Astrocyte (in vitro differentiated cells and primary cell): Measurements from ENCODE around the gene RLBP1. TPM values are rescaled to one million over a fixed set of nuclear protein-coding genes. Genes with fewer than 3 reads are reported as not detected.

Experiments
- DNase-seq: peaks from one replicate; pipeline ENCODE4 v3.0.0-alpha.2; 2010; ENCODE audit warnings: low read depth
- FAIRE-seq: peaks from 2 replicates; lab custom pipeline; 2011; peaks lifted over from hg19 to GRCh38; lab: Jason Lieb, UNC
- H2AFZ ChIP-seq: 2 replicates; pipeline ENCODE4 v1.6.0; 2012; ENCODE audit warnings: low read depth, low read length, inconsistent platforms
- H3K27ac ChIP-seq: 2 replicates; pipeline ENCODE4 v1.5.1; 2011; ENCODE audit warnings: low read depth, low read length, inconsistent platforms
- H3K27me3 ChIP-seq: 2 replicates; pipeline ENCODE4 v1.6.0; 2011; ENCODE audit warnings: low read length, inconsistent platforms; ENCODE audit not compliant: insufficient read depth
- H3K36me3 ChIP-seq: 2 replicates; pipeline ENCODE4 v1.5.1; 2011; ENCODE audit warnings: low read length, inconsistent platforms; ENCODE audit not compliant: insufficient read depth
- H3K4me1 ChIP-seq: 2 replicates; pipeline ENCODE4 v1.5.1; 2011; ENCODE audit warnings: low read length, inconsistent platforms; ENCODE audit not compliant: insufficient read depth
- H3K4me2 ChIP-seq: 2 replicates; pipeline ENCODE4 v1.6.0; 2012; ENCODE audit warnings: low read length, inconsistent platforms
- H3K4me3 ChIP-seq: 2 replicates; pipeline ENCODE4 v1.5.1; 2011; ENCODE audit warnings: low read depth, mild to moderate bottlenecking, low read length, inconsistent platforms; ENCODE audit not compliant: insufficient read depth
- H3K79me2 ChIP-seq: 2 replicates; pipeline ENCODE4 v1.6.0; 2012; ENCODE audit warnings: mild to moderate bottlenecking, low read length, inconsistent platforms; ENCODE audit not compliant: insufficient read depth
- H3K9ac ChIP-seq: 2 replicates; pipeline ENCODE4 v1.6.0; 2012; ENCODE audit warnings: mild to moderate bottlenecking, low read length, inconsistent platforms
- H3K9me3 ChIP-seq: 2 replicates; pipeline ENCODE4 v1.5.1; 2012; ENCODE audit warnings: low read depth, mild to moderate bottlenecking, low read length, inconsistent platforms; ENCODE audit not compliant: insufficient read depth
- H4K20me1 ChIP-seq: 2 replicates; pipeline ENCODE4 v1.6.0; 2012; ENCODE audit warnings: low read length, inconsistent platforms; ENCODE audit not compliant: insufficient read depth
- H3K27ac Mint-ChIP-seq: one replicate; pipeline ENCODE4 v1.8.0; 2021; ENCODE audit warnings: mild to moderate bottlenecking, mixed read lengths; ENCODE audit not compliant: unreplicated experiment
- H3K27me3 Mint-ChIP-seq: one replicate; pipeline ENCODE4 v1.8.0; 2021; ENCODE audit warnings: low read depth, mixed read lengths; ENCODE audit not compliant: unreplicated experiment
- H3K36me3 Mint-ChIP-seq: one replicate; pipeline ENCODE4 v1.8.0; 2021; ENCODE audit warnings: low read depth, mixed read lengths; ENCODE audit not compliant: unreplicated experiment
- H3K4me1 Mint-ChIP-seq: one replicate; pipeline ENCODE4 v1.8.0; 2021; ENCODE audit warnings: low read depth, mixed read lengths; ENCODE audit not compliant: unreplicated experiment
- H3K4me3 Mint-ChIP-seq: one replicate; pipeline ENCODE4 v1.8.0; 2021; ENCODE audit warnings: mild to moderate bottlenecking, moderate library complexity, mixed read lengths; ENCODE audit not compliant: unreplicated experiment
- H3K9me3 Mint-ChIP-seq: one replicate; pipeline ENCODE4 v1.8.0; 2021; ENCODE audit warnings: mild to moderate bottlenecking, mixed read lengths; ENCODE audit not compliant: unreplicated experiment
- EZH2 ChIP-seq: IDR thresholded peaks from 2 replicates; pipeline ENCODE4 v1.6.1; 2012; ENCODE audit warnings: mild to moderate bottlenecking, low read length, inconsistent platforms; ENCODE audit not compliant: insufficient read depth
- total RNA-seq: library from RNA; stranded (reverse); gene quantifications from 2 replicates; pipeline ENCODE4 v1.2.1, GENCODE V29; 2021
- TF ChIP-seq, protein P1 (sequence below): IDR thresholded peaks from 2 replicates; pipeline ENCODE4 v1.5.1; 2011; ENCODE audit warnings: low read depth, mild to moderate bottlenecking, inconsistent platforms, low read length, moderate library complexity; ENCODE audit not compliant: insufficient read depth

RLBP1 gene
- total RNA-seq, 1 donor from 2014 or later: not detected

- no peaks in the 10 kb centered on the region for H3K79me2 ChIP-seq
- H3K4me3 ChIP-seq: no peak overlapping the region
- peaks cover 34% of the 10 kb centered on the region for H3K36me3 ChIP-seq
- H3K4me2 ChIP-seq: no peak overlapping the region
- Mint-ChIP-seq H3K27ac (no peak overlapping the region), H3K4me3 (peak overlapping the region; percentile 5), H3K9me3 (no peaks in the 10 kb centered on the region), H3K27me3 (no peaks in the 10 kb centered on the region), H3K36me3 (peaks cover 19% of the 10 kb centered on the region), H3K4me1 (peaks cover 6% of the 10 kb centered on the region)
- peaks cover 5% of the 10 kb centered on the region for H4K20me1 ChIP-seq
- H3K9ac ChIP-seq: no peak overlapping the region
- TF ChIP-seq EZH2: no peak
- TF ChIP-seq, protein P1, sequence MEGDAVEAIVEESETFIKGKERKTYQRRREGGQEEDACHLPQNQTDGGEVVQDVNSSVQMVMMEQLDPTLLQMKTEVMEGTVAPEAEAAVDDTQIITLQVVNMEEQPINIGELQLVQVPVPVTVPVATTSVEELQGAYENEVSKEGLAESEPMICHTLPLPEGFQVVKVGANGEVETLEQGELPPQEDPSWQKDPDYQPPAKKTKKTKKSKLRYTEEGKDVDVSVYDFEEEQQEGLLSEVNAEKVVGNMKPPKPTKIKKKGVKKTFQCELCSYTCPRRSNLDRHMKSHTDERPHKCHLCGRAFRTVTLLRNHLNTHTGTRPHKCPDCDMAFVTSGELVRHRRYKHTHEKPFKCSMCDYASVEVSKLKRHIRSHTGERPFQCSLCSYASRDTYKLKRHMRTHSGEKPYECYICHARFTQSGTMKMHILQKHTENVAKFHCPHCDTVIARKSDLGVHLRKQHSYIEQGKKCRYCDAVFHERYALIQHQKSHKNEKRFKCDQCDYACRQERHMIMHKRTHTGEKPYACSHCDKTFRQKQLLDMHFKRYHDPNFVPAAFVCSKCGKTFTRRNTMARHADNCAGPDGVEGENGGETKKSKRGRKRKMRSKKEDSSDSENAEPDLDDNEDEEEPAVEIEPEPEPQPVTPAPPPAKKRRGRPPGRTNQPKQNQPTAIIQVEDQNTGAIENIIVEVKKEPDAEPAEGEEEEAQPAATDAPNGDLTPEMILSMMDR: no peak
- FAIRE-seq (no peak), DNase-seq (no peak)
- H3K4me1 ChIP-seq: peaks cover 4% of the 10 kb centered on the region
- H3K27ac ChIP-seq: no peak overlapping the region
- no peak overlapping the region for H2AFZ ChIP-seq
- H3K27me3 ChIP-seq: no peaks in the 10 kb centered on the region
- H3K9me3 ChIP-seq: no peaks in the 10 kb centered on the region
Measured at GRCh38 chr15:89187301-89187985, 33.9 kb downstream of the RLBP1 start.

- peaks cover 5% of the 10 kb centered on the region for H4K20me1 ChIP-seq
- H3K4me3 ChIP-seq: no peak overlapping the region
- no peaks in the 10 kb centered on the region for H3K9me3 Mint-ChIP-seq
- H3K36me3 ChIP-seq: peaks cover 30% of the 10 kb centered on the region
- H3K9ac ChIP-seq: no peak overlapping the region
- DNase-seq (no peak), FAIRE-seq (no peak)
- H3K27me3 ChIP-seq: no peaks in the 10 kb centered on the region
- no peaks in the 10 kb centered on the region for H3K79me2 ChIP-seq
- no peak overlapping the region for H3K27ac ChIP-seq
- peaks cover 4% of the 10 kb centered on the region for H3K4me1 ChIP-seq
- no peak overlapping the region for H3K27ac Mint-ChIP-seq
- TF ChIP-seq, protein P1: no peak
- H3K4me1 Mint-ChIP-seq: peaks cover 6% of the 10 kb centered on the region
- H3K36me3 Mint-ChIP-seq: peaks cover 21% of the 10 kb centered on the region
- no peaks in the 10 kb centered on the region for H3K9me3 ChIP-seq
- H3K4me2 ChIP-seq: no peak overlapping the region
- no peaks in the 10 kb centered on the region for H3K27me3 Mint-ChIP-seq
- no peak overlapping the region for H2AFZ ChIP-seq
- H3K4me3 Mint-ChIP-seq: no peak overlapping the region
Measured at GRCh38 chr15:89186803-89187202, 34.6 kb downstream of the RLBP1 start.

- Histone ChIP-seq H3K27ac (no peak overlapping the region), H3K36me3 (peaks cover 21% of the 10 kb centered on the region), H3K27me3 (no peaks in the 10 kb centered on the region), H3K4me3 (no peak overlapping the region), H3K4me2 (no peak overlapping the region), H3K9me3 (no peaks in the 10 kb centered on the region), H4K20me1 (peaks cover 5% of the 10 kb centered on the region), H2AFZ (no peak overlapping the region), H3K4me1 (peaks cover 4% of the 10 kb centered on the region), H3K79me2 (no peaks in the 10 kb centered on the region), H3K9ac (no peak overlapping the region)
- TF ChIP-seq, protein P1: no peak
- no peak for TF ChIP-seq EZH2
- peaks cover 6% of the 10 kb centered on the region for H3K4me1 Mint-ChIP-seq
- H3K36me3 Mint-ChIP-seq: peaks cover 14% of the 10 kb centered on the region
- DNase-seq (no peak), FAIRE-seq (no peak)
- H3K27me3 Mint-ChIP-seq: no peaks in the 10 kb centered on the region
- no peaks in the 10 kb centered on the region for H3K9me3 Mint-ChIP-seq
- H3K4me3 Mint-ChIP-seq: no peak overlapping the region
- no peak overlapping the region for H3K27ac Mint-ChIP-seq
Measured at GRCh38 chr15:89184886-89185526, 36.4 kb downstream of the RLBP1 start.
